Activated CD8-positive, alpha-beta memory T cell treated with anti-CD3 and anti-CD28 coated beads for 36 hours (primary cell): ENCODE data around the gene BCL2L1. TPM values are rescaled to one million over a fixed set of nuclear protein-coding genes. Genes with fewer than 3 reads are reported as not detected.
"Not testable (repeated sequence)": the region's sequence is repeated elsewhere in the genome, so short reads cannot be mapped to it uniquely, and the experiment has no call there.

ENCODE experiments used
- CTCF ChIA-PET: fragments of 350-600 bp; sonication (Branson Sonifier 250); formaldehyde crosslinking; loops from one replicate; lab custom pipeline; 2021; ENCODE audit warnings: antibody characterized with exemption; lab: Charles Lee
- POLR2A ChIA-PET: fragments of 350-600 bp; sonication (Branson Sonifier 250); formaldehyde crosslinking; loops from one replicate; lab custom pipeline; 2021; ENCODE audit warnings: antibody characterized with exemption; lab: Charles Lee
- total RNA-seq, 2 experiments: library from RNA; stranded (reverse); gene quantifications; one replicate each; pipeline ENCODE4 v1.2.3, GENCODE V29; 2021

Gene BCL2L1
- total RNA-seq = 100 to 1,000 TPM; 263 to 265 TPM

DNA sequence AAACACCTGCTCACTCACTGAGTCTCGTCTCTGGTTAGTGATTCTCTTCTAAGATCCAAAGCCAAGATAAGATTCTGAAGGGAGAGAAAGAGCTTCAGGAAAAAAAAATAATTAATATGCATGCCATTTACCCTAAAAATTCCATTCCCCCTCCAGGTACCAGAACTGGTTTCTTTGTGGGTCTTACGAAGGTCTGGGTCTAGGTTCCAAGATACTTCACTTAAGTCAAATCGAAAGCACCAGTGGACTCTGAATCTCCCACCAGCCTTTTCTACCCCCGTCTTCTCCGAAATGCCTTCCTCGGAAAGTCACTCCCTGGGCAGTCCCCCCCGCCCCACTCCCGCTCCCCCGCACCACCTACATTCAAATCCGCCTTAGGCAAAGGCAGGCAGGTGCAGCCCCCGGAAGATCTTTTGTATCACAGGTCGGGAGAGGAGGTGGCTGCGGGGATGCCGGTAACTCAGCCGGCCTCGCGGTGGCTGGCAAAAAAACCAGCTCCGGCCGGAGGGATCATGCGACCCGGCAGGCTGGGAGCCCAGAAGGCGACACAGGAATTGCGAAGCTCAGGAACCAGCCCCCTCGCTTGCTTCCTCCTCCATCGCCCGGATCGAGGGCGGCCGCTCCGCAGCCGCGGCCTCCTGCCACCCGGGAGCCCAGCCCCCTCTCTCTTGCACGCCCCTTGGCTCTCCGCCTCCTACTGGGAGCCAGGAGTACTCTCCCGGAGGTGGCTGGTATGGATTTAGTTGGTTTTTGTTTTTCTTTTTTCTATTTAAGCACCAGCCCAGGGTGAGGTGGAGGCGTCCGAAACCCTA is at the start of gene BCL2L1:
BCL2L1 (minus strand) TSS at position 612 of the 812 bp plus-strand sequence. CDS start 650 bp downstream, outside the sequence.
- CTCF ChIA-PET = interaction anchor here (1.1 to 7.8 kb wide), 9 partner anchors 13 to 117 kb away, joined by 3 to 159 read pairs (median 5); partner anchors contain the start of gene ID1
- POLR2A ChIA-PET = interaction anchor here (0.6 to 4.2 kb wide), 11 partner anchors 9 to 145 kb away, joined by 3 to 29 read pairs (median 7); partner anchors contain the start of gene TPX2

DNA sequence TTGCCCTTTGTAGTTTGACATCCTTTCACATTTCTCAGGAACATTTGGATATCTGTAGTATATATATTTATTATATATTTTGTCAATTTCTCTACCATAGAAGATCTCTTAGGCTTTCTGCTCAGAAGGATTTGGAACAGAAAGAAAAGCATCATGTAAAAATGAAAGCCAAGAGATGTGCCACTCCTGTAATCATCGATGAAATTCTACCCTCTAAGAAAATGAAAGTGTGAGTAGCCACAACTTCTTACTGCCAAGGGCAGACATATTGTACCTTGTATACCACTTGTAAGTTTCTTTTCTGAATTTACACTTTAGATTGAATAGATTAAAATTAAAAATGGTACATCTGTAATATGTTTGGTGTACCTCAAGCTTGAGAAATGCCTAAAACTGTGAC is 47.6 kb upstream of the BCL2L1 start:
- ChIA-PET POLR2A (no interaction called here), CTCF (interaction anchor here (0.9 kb wide), 1 partner anchor 53 kb away, joined by 3 read pairs; no protein-coding TSS in a partner anchor)

DNA sequence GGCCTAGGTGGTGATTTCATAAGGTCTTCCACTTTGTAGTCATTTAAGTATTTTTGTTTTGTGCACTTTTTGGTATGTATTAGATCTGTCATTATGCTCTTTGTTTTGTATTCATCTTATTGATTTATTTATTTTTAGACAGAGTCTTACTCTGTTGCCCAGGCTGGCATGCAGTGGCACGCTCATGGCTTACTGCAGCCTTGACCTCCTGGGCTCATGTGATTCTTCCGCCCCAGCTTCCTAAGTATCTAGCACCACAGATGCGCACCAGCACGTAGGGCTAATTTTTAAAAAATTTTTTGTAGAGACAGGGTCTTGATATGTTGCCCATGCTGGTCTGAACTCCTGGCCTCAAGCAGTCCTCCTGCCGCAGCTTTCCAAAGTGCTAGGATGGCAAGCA is 47.0 kb upstream of the BCL2L1 start:
- ChIA-PET CTCF (no interaction called here), POLR2A (no interaction called here)

DNA sequence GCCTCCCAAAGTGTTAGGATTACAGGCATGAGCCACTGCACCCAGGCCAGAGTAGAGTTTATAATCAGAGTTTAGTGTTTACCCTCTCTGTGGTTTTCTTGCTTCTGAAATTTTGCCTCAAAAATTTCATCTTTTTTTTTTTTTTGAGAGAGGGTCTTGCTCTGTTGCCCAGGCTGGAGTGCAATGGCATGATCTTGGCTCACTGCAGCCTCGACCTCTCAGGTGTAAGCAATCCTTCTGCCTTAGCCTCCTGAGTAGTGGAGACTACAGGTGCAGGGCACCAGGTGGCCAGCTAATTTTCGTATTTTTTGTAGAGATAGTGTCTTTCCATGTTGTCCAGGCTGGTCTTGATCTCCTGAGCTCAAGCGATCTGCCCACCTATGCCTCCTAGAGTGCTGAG is 45.1 kb upstream of the BCL2L1 start:
- ChIA-PET POLR2A (no interaction called here), CTCF (no interaction called here)

DNA sequence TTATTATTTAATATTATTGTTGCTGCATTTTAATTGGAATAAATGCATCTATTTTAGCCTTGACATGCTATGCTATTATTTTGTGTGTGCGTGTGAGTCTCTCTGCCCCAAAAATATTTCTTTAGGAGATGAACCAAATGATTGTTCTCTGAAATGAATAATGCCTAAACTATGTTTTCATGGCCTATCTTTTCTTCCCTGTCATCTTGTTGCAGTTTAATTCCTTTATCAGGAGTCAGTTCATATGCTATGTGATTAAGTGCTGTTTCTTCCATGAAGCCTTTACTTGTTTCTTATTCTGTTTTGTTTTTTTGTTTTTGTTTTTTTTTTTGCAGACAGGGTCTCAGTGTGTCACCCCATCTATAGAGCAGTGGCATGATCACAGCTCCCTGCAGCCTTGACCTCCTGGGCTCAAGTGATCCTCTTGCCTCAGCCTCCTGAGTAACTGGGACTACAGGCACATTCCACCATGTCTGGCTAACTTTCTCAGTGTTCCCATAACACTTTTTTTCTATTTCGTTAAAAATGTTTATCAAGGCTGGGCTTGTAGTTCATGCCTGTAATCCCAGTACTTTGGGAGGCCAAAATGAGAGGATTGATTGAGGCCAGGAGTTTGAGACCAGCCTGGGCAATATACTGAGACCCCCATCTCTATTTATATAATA is 42.1 kb upstream of the BCL2L1 start:
- POLR2A ChIA-PET = no interaction called here
- CTCF ChIA-PET = no interaction called here

DNA sequence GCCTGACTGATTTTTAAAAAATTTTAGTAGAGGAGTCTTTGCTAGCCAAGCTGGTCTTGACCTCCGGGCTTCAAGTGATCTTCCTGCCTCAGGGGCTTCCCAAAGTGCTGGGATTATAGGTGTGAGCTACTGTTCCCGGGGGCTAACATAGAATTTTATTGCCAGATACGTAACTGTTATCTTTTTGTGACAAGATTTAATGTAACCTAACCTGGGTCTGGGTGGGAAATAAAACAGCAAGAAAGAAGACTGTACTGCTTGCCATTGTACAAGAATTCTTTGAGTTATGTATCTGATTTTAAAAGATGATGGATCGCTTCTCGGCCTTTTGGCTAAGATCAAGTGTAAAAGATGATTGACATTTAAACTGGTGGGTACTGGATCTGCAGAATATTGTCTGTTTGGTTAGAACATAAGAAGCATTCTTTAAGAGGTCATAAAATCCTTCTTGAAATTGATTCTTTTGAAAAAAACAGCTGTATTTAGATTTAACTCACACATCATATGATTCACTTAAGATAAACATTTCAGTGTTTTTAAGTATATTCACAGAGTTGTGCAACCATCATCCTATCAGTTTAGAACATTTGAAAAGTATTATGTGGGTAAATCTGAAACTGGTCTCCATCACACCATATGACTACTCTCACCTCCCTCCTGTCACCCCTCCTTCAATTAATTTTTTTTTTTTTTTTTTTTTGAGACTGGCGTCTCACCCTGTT is 38.0 kb upstream of the BCL2L1 start:
- ChIA-PET POLR2A (no interaction called here), CTCF (no interaction called here)

DNA sequence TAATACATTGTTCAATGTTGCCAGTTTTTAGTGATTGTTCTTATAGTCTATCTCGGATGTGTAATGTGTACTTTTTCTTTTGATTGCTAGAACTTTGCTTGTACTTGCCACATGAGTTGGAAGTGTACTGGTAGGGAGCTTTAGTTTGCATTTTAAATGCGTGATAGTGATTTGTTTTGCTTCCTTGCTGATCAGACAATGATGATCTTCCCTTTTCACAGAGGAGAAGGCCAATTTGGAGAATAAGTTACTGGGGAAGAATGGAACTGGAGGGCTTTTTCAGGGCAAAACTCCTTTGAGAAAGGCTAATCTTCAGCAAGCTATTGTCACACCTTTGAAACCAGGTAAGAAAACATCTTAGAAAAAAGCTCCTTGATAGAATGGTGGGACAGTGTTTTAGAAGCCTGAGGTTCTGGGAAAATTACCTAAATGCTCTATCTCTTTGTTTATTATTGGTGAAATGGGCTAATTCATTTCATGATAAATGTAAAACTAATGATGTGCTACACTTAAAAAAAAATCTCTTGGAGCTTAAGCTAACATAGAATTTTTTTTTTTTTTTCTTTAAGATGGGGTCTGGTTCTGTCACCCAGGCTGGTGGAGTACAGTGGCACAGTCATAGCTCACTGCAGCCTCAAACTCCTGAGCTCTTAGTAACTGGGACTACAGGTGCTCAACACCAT is 37.3 kb upstream of the BCL2L1 start:
- ChIA-PET POLR2A (no interaction called here), CTCF (interaction anchor here (0.6 to 1.3 kb wide), 2 partner anchors 30 to 63 kb away, joined by 3 read pairs; no protein-coding TSS in a partner anchor)

DNA sequence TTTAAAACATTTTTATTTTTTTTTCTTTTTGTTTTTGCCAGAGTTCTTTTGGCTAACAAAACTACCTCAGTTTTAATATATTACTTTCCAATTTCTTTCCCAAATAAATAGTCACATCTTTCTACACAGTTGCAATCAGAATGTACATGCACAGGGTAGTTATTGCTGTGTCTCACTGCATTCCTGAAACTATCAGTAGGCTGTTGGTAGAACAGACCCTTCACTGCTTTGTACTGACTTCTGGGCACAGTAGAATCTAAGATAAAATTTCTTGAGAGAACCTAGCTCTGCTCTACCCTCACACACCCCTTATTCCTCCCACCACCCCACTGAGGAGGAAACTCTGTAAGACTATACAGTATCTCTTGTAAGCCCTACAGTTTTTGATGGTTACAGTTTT is 36.3 kb upstream of the BCL2L1 start:
- CTCF ChIA-PET = interaction anchor here (1.3 kb wide), 1 partner anchor 64 kb away, joined by 3 read pairs; no protein-coding TSS in a partner anchor
- POLR2A ChIA-PET = interaction anchor here (0.5 kb wide), 1 partner anchor 13 kb away, joined by 3 read pairs; no protein-coding TSS in a partner anchor

DNA sequence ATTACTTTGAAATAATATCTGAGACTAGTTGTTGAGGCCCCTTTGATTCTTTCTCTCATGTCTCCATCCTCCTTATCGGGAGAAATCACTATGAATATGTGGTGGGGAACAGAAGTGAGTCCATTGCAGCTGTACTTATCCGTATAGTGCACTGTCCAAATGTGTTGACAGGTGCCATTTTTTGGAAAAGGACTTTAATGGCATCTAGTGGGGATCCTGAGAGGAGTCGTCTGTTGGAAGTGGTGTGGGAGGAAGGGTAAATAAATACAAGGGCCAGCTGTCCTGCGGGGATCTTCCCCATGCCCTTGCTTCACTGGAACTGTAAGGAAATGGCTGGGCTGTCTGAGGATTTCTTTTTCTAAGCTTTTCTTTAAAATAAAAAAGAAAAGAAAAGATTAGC is 35.9 kb upstream of the BCL2L1 start:
- POLR2A ChIA-PET = interaction anchor here (0.5 kb wide), 1 partner anchor 13 kb away, joined by 3 read pairs; no protein-coding TSS in a partner anchor
- CTCF ChIA-PET = no interaction called here

DNA sequence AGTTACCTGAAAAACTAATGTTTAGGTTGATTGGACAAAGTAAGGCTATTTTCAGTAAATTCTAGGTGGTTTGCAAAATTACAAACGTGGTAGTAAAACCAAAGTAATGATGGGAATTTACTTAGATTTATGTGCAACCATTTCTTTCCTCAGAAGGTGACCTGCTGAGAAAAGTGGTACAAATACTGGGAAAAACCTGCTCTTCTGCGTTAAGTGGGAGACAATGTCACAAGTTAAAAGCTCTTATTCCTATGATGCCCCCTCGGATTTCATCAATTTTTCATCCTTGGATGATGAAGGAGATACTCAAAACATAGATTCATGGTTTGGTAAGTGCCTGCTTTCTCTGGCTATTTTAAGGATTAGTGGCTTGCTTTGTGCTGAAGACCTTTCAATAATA is 34.6 kb upstream of the BCL2L1 start:
- ChIA-PET CTCF (no interaction called here), POLR2A (interaction anchor here (0.5 kb wide), 1 partner anchor 16 kb away, joined by 4 read pairs; no protein-coding TSS in a partner anchor)

DNA sequence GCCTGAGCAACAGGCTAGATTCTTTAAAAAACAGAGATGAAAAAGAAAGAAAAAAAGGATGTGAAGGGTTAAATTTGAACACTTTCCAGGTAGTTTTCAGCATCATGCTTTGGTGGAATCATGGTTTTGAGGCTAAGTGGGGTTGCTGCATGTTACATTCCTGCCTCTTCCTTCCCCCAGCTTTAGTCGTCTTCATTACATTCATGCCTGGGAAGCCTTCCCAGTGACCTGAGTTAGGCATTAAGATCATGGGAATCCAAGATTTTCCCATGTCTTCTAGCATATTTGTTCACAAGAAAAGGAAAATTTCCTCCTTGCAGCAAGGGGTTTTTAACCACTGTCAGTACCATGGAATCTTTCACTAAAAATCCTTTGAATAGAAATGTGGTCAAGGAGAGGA is 28.5 kb upstream of the BCL2L1 start:
- ChIA-PET POLR2A (no interaction called here), CTCF (no interaction called here)

DNA sequence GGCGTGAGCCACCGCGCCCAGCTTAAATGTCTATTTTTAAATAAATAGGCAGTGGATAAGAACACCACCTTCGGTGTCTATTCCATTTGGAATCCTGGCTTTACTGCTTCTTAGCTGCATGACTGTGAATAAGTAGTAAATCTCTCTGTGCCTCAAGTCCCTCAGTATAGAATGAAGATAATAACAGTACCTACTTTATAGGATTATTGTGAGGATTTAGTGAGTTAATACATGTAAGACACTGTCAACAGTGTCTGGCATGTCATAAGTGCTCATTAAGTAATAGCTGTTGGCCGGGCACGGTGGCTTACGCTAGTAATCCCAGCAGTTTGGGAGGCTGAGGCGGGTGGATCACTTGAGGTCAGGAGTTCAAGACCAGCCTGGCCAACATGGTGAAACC is 26.6 kb upstream of the BCL2L1 start:
- CTCF ChIA-PET = no interaction called here

DNA sequence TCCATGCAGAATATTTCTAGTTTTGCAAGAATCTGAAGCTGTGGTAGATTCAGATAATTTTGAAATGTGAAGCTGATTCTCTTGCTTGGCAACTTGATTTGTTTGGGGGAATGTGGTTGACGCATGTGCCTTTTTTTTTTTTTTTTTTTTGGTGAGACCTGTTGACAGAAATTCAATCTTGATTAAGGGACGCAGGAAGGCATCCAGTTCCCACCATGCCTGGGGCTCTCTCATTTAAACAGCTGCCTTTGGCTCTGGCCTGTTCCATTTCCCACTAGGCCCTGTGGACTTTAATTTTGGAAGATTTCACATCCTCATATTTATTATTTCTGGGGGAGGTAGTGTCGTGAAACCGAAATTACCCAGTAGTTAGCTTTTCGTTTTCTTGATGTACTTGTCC is 25.0 kb upstream of the BCL2L1 start:
- ChIA-PET POLR2A (interaction anchor here (0.6 kb wide), 1 partner anchor 29 kb away, joined by 3 read pairs; no protein-coding TSS in a partner anchor), CTCF (no interaction called here)

More for the DNA sequence above, 26.6 kb upstream of the BCL2L1 start:
- POLR2A ChIA-PET = no interaction called here

DNA sequence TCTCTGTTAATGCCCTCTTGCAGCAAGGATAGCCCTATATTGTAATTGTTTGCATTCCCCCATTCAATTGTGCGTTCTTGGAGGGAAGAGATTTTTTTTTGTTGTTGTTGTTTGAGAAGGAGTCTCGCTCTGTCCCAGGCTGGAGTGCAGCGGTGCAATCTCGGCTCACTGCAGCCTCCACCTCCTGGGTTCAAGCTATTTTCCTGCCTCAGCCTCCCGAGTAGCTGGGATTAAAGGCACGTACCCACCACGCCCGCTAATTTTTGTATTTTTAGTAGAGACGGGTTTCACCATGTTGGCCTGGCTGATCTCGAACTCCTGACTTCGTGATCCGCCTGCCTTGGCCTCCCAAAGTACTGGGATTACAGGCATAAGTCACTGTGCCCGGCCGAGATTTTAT is 24.4 kb upstream of the BCL2L1 start:
- POLR2A ChIA-PET = interaction anchor here (0.6 kb wide), 1 partner anchor 28 kb away, joined by 3 read pairs; no protein-coding TSS in a partner anchor
- CTCF ChIA-PET = not testable (repeated sequence)

DNA sequence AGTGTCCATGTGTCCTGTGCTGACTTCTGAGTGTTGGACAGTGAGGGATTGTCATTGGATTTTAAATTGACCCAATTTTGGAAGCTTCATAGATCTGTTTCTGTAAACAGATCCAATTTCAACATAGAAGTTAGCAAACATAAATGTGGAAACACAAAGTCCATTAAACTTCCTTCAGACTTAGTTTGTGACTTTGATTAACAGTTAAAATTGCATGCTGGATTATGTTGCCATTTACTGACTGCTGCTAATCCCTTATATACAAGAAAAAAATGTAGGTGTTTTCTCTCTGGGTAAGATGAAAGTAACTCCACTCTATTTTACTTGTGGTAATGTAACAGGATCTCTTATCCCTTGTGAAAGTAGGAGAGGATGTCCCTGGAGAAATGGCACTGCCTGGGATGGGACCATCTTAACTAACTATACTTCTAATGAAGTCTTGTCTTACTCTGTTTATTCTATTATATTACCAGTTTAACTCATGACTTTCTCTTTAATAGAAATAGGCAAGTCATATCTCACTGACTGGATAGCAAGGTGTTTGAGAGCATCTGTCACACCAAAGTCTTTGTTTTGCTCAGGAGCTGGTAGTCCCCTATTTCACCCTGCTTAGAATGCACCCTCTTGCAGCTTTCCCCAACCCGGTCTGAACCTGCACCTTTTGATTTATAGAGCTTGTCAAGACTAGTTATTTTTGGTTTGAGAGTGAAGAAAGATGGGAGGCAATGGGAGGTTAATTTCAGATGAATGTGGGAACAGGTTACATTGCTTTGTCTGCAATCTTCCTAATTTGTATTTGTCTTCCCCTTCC is 23.6 kb upstream of the BCL2L1 start:
- ChIA-PET POLR2A (no interaction called here), CTCF (no interaction called here)

DNA sequence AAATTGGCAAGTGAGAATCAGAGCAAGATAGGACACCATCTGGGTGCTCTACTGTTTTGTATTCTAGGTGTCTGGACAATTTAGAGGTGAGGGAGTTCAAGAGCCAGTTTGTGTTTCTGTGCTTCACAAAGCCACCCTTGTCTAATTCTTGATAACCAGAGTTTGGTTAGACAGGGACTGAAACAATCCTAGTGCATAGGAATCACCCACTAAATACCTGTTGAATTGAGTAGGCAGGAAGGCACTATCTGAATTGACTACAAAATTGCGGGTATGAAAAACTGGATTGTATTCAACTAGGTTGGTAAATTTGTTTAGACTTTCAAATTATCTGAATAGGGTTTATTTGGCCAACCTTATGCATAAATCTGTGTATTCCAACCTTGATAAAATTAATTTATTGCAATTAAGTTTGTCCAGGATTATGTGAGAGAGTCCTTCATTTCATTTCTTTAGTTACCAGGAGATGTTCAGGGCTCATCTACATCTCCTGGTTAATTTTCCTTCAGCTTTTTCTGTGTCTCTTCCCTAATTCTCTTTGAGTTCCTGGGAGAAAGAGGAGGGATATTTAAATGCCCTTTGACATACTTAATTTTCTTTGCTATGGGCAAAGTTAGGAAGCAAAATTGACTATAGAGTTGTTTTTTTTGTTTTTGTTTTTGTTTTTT is 18.1 kb upstream of the BCL2L1 start:
- CTCF ChIA-PET = interaction anchor here (3.4 kb wide), 1 partner anchor 17 kb away, joined by 12 read pairs; no protein-coding TSS in a partner anchor

DNA sequence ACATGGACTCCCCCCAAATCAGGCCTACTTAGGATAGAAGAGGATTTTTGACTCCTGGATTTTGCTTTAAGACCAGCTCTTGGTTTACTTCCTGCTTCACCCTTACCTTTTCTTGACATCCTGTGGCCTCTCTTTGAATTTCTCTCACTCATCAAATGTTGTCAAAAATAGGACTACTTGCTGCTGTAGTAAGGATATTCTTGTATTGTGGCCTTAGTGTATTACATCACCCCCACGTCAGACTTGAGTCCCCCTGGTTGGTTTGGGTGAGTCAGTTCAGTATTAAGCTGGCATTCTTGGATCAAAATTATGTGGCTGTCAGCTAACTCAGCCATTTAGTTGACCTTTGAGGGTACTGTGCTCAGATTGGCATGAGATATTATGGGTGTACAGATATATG is 17.5 kb upstream of the BCL2L1 start:
- ChIA-PET POLR2A (no interaction called here), CTCF (interaction anchor here (1.1 to 3.4 kb wide), 3 partner anchors 16 to 106 kb away, joined by 4 to 12 read pairs (median 4); no protein-coding TSS in a partner anchor)

More for the DNA sequence above, 18.1 kb upstream of the BCL2L1 start:
- POLR2A ChIA-PET = interaction anchor here (0.7 kb wide), 1 partner anchor 17 kb away, joined by 4 read pairs; no protein-coding TSS in a partner anchor
